ENCODE data around the gene IL22.

Gene IL22

GRCh38 chr12:68203460-68203875 is 49.9 kb downstream of the IL22 start:
- TF ChIP-seq CTCF (IDR thresholded peaks at IDR 0.05; ENCODE audit: extremely low read depth, insufficient read depth, missing control alignments), result no peak
- no peak for DNase-seq (ENCODE audit: low spot score)
- in situ Hi-C loops (cut with MboI; ENCODE audit: low pct_unique_long_range_greater_than_20kb, low sequenced_read_pairs, unreplicated experiment), result no loop called here

- TF ChIP-seq CTCF (IDR thresholded peaks at IDR 0.05; ENCODE audit: extremely low read depth, insufficient read depth, missing control alignments), result no peak
- no peak for DNase-seq (ENCODE audit: low spot score)
- in situ Hi-C loops (cut with MboI; ENCODE audit: low pct_unique_long_range_greater_than_20kb, low sequenced_read_pairs, unreplicated experiment), result no loop called here
Measured at GRCh38 chr12:68200854-68201253, 52.5 kb downstream of the IL22 start.

- no peak for DNase-seq (ENCODE audit: low spot score)
- TF ChIP-seq CTCF (IDR thresholded peaks at IDR 0.05; ENCODE audit: extremely low read depth, insufficient read depth, missing control alignments), result no peak
- in situ Hi-C loops (cut with MboI; ENCODE audit: low pct_unique_long_range_greater_than_20kb, low sequenced_read_pairs, unreplicated experiment), result no loop called here
Measured at GRCh38 chr12:68199127-68199526, 54.3 kb downstream of the IL22 start.

GRCh38 chr12:68198507-68199086 is 54.8 kb downstream of the IL22 start:
- TF ChIP-seq CTCF (IDR thresholded peaks at IDR 0.05; ENCODE audit: extremely low read depth, insufficient read depth, missing control alignments), result no peak
- in situ Hi-C loops (cut with MboI; ENCODE audit: low pct_unique_long_range_greater_than_20kb, low sequenced_read_pairs, unreplicated experiment), result no loop called here
- no peak for DNase-seq (ENCODE audit: low spot score)
